HAP-1 (cell line): ENCODE data around the gene OPRM1.
A peak's percentile ranks its signal among the peaks of the same experiment; 100 is the strongest.

Experiments
- DNase-seq, 2 experiments: peaks; one replicate each; pipeline ENCODE4 v3.0.0-alpha.2; 2016 to 2020; ENCODE audit warnings: low spot score in 2 of 2
- H3K27me3 ChIP-seq: fragments of 250-450 bp; sonication (Bioruptor Pico); 2 replicates; pipeline ENCODE4 v1.5.1; 2020; ENCODE audit warnings: low read depth, mild to moderate bottlenecking, moderate library complexity
- H3K36me3 ChIP-seq: fragments of 250-450 bp; sonication (Bioruptor Pico); replicated peaks from 2 replicates; pipeline ENCODE4 v1.5.1; 2020; ENCODE audit warnings: mild to moderate bottlenecking
- H3K4me1 ChIP-seq: fragments of 250-450 bp; sonication (Bioruptor Pico); 2 replicates; pipeline ENCODE4 v1.5.1; 2020; ENCODE audit warnings: mild to moderate bottlenecking
- H3K4me3 ChIP-seq: fragments of 250-450 bp; sonication (Bioruptor Pico); 2 replicates; pipeline ENCODE4 v1.5.1; 2020; ENCODE audit warnings: mild to moderate bottlenecking, moderate library complexity
- H3K9me3 ChIP-seq: fragments of 250-450 bp; sonication (Bioruptor Pico); 2 replicates; pipeline ENCODE4 v1.5.1; 2020; ENCODE audit warnings: mild to moderate bottlenecking, moderate library complexity
- in situ Hi-C: fragments of 300-500 bp; cut with MboI; formaldehyde crosslinking; loops from 3 replicates; pipeline ENCODE4 v1.14.3; 2020; ENCODE audit warnings: low sequenced_read_pairs, inconsistent platforms, mixed read lengths

OPRM1 gene

GRCh38 chr6:154210678-154211077, 171.6 kb downstream of the OPRM1 start:
- no peak overlapping the region for H3K4me3 ChIP-seq
- DNase-seq = no peak
- H3K27me3 ChIP-seq = no peaks in the 10 kb centered on the region
- no peaks in the 10 kb centered on the region for H3K36me3 ChIP-seq
- in situ Hi-C loops = no loop called here
- H3K4me1 ChIP-seq = no peaks in the 10 kb centered on the region
- no peaks in the 10 kb centered on the region for H3K9me3 ChIP-seq

DNA sequence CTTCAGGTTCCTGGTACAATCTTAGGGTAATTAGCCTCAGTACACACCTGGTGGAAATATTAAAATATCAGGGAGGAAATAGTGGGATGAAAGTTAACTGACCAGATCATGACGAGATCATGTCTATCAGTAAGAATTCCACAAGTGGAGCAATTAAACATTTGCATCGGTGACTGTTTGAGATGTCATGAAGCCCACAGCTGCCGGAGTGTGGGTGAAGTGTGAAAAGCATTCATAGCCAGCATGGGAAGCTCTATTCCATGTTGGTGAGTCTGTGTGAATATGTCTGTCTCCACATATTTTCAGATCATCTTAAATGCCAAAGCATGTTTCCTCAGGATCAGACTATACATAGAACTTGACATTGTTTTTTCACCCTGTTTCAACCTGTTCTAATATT, 174.7 kb downstream of the OPRM1 start:
- Histone ChIP-seq H3K27me3 (no peaks in the 10 kb centered on the region), H3K36me3 (no peaks in the 10 kb centered on the region), H3K9me3 (no peaks in the 10 kb centered on the region), H3K4me1 (peaks cover 14% of the 10 kb centered on the region; the same call in 1 of the 2 replicates), H3K4me3 (no peak overlapping the region)
- DNase-seq = no peak
- in situ Hi-C loops = no loop called here

- Histone ChIP-seq H3K4me3 (no peak overlapping the region), H3K36me3 (no peaks in the 10 kb centered on the region), H3K9me3 (no peaks in the 10 kb centered on the region), H3K27me3 (no peaks in the 10 kb centered on the region), H3K4me1 (peaks cover 14% of the 10 kb centered on the region; the same call in 1 of the 2 replicates)
- in situ Hi-C loops = no loop called here
- no peak for DNase-seq
Observed at GRCh38 chr6:154218301-154218700, 179.3 kb downstream of the OPRM1 start.

DNA sequence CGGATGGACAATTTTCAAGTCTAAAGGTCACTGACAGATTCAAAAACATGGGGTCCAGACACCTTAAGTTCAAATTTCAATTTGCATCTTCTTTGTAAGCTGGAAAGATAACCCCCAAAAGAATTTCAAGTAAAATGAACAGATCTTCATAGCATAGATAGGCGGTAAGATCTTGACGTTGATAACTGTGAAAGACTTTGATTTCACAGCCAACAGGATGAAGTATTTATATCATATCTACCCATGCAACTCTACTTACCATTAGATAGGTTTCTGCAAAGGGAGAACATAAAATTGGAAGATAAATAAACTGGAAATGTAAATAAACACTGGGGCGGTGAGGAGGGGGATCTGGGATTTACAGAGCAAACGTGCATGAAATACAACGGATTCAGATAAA, 179.7 kb downstream of the OPRM1 start:
- Histone ChIP-seq H3K4me3 (no peak overlapping the region), H3K9me3 (no peaks in the 10 kb centered on the region), H3K27me3 (no peaks in the 10 kb centered on the region), H3K36me3 (no peaks in the 10 kb centered on the region), H3K4me1 (peaks cover 14% of the 10 kb centered on the region; the same call in 1 of the 2 replicates)
- in situ Hi-C loops = no loop called here
- DNase-seq = no peak

DNA sequence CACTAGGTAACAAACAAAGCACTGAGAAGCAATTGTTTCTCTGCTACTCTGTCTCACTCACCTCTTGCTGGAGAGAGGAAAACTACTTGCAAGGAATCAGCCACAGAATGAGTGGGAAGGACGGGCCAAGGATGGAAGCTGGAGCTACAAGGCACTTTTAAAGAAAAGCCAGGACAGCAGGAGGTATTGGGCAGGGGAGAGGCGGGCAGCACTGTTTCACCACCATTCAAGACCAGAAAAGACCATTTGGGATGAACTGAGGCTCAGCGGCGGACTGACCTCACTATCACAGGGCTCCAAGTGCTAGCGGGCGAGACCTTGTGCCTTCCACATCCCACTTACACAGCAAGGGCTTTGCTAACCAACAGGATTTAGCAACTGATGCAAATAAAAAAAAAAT, 180.2 kb downstream of the OPRM1 start:
- H3K9me3 ChIP-seq = no peaks in the 10 kb centered on the region
- no peak overlapping the region for H3K4me3 ChIP-seq
- peaks cover 14% of the 10 kb centered on the region; the same call in 1 of the 2 replicates for H3K4me1 ChIP-seq
- H3K27me3 ChIP-seq = no peaks in the 10 kb centered on the region
- H3K36me3 ChIP-seq = no peaks in the 10 kb centered on the region
- no peak for DNase-seq
- in situ Hi-C loops = no loop called here

DNA sequence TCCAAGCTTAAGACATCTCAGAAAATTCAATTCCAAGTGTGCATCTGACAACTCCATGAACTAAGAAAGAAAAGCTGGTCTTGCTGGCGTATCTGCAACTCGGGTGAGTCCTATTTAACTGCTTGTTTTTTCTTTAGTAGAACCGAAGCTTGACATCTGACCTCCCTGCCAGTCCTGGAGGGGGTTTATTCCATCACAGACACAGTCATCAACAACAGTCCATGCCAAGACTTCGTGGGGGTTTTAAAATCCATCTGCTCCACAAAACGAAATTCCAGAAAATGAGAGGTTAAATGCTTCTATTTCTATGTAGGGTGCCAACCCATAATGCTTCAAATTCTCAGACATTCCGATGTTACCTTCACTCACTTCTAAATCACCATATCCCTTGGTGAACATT, 183.7 kb downstream of the OPRM1 start:
- H3K36me3 ChIP-seq = no peaks in the 10 kb centered on the region
- in situ Hi-C loops = no loop called here

DNA sequence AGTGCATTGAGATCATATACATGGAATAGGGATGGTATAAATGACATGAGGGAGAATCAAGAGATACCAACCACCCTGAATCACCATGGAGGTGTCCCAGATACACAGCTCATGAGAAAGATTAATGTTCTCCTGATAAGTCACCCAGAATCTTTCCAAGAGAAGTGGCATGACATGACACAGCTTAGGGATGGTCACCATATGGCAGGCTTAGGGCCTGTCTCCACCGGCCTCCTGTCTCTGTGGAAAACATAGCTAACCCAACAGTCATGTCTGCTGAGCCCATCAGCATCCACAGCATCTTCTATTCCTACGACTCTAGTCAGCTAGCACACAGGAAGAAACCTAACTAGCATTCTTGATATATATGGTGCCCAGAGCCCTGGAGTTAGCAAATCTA, 184.3 kb downstream of the OPRM1 start:
- Histone ChIP-seq H3K4me1 (peaks cover 8% of the 10 kb centered on the region), H3K4me3 (no peak overlapping the region), H3K36me3 (no peaks in the 10 kb centered on the region), H3K27me3 (no peaks in the 10 kb centered on the region), H3K9me3 (no peaks in the 10 kb centered on the region)
- no peak for DNase-seq
- in situ Hi-C loops = no loop called here

More for the DNA sequence above, 183.7 kb downstream of the OPRM1 start:
- no peaks in the 10 kb centered on the region for H3K9me3 ChIP-seq
- no peaks in the 10 kb centered on the region for H3K27me3 ChIP-seq
- peaks cover 14% of the 10 kb centered on the region for H3K4me1 ChIP-seq
- no peak for DNase-seq
- no peak overlapping the region for H3K4me3 ChIP-seq

DNA sequence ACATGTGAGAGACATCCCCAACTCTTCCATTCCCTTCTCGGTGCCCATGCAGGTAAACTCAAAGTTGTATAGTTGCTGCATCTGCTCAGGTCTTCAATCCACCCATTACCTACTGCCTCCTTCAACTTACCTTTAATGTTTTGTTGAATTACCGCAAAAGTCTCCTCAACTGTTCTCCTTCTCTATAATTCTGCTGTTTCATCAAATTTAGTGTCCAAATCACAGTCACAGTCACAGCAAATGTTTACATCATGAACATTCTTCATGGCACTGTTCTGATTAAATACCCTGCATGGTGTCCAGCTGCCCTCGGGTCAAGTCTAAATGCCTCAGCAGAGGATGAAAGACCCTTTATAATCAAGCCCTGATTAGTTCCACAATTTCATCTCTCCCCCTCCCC, 187.4 kb downstream of the OPRM1 start:
- Histone ChIP-seq H3K27me3 (no peaks in the 10 kb centered on the region), H3K4me3 (no peak overlapping the region), H3K36me3 (no peaks in the 10 kb centered on the region), H3K9me3 (no peaks in the 10 kb centered on the region), H3K4me1 (peaks cover 9% of the 10 kb centered on the region; the same call in 1 of the 2 replicates)
- no peak for DNase-seq
- in situ Hi-C loops = no loop called here

- Histone ChIP-seq H3K4me1 (peaks cover 9% of the 10 kb centered on the region; the same call in 1 of the 2 replicates), H3K4me3 (no peak overlapping the region), H3K27me3 (no peaks in the 10 kb centered on the region), H3K36me3 (no peaks in the 10 kb centered on the region), H3K9me3 (no peaks in the 10 kb centered on the region)
- in situ Hi-C loops = no loop called here
- no peak for DNase-seq
Observed at GRCh38 chr6:154227862-154228520, 189.0 kb downstream of the OPRM1 start.

- DNase-seq = no peak
- H3K27me3 ChIP-seq = no peaks in the 10 kb centered on the region
- no peaks in the 10 kb centered on the region for H3K9me3 ChIP-seq
- in situ Hi-C loops = no loop called here
- H3K4me3 ChIP-seq = no peak overlapping the region
- no peaks in the 10 kb centered on the region for H3K36me3 ChIP-seq
- H3K4me1 ChIP-seq = peaks cover 9% of the 10 kb centered on the region; the same call in 1 of the 2 replicates
Observed at GRCh38 chr6:154228521-154228905, 189.5 kb downstream of the OPRM1 start.

DNA sequence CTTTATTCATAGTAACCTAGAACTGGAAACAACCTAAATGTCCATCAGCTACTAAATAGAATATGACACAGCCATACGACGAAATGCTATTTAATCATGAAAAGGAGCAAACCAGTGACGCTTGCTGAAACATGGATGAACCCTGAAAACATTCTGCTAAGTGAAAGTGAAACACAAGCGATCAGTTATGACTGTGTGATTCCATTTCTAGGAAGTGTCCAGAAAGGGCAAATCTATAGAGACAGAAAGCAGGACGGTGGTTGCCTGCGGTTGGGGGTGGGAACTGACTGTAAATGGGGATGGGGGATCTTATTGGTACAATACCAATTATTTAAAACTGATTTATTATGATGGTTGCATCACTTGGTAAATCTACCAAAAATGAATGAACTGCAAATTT, 190.7 kb downstream of the OPRM1 start:
- Histone ChIP-seq H3K36me3 (no peaks in the 10 kb centered on the region), H3K4me1 (peaks cover 6% of the 10 kb centered on the region; the same call in 1 of the 2 replicates), H3K27me3 (no peaks in the 10 kb centered on the region), H3K4me3 (no peak overlapping the region), H3K9me3 (no peaks in the 10 kb centered on the region)
- in situ Hi-C loops = no loop called here
- DNase-seq = no peak

GRCh38 chr6:154230393-154230792, 191.4 kb downstream of the OPRM1 start:
- Histone ChIP-seq H3K36me3 (no peaks in the 10 kb centered on the region), H3K4me3 (no peak overlapping the region), H3K4me1 (0 out of 2 replicates have a peak, but pooled peaks cover 2% of the 10 kb centered on the region), H3K27me3 (no peaks in the 10 kb centered on the region), H3K9me3 (no peaks in the 10 kb centered on the region)
- in situ Hi-C loops = no loop called here
- DNase-seq = no peak

DNA sequence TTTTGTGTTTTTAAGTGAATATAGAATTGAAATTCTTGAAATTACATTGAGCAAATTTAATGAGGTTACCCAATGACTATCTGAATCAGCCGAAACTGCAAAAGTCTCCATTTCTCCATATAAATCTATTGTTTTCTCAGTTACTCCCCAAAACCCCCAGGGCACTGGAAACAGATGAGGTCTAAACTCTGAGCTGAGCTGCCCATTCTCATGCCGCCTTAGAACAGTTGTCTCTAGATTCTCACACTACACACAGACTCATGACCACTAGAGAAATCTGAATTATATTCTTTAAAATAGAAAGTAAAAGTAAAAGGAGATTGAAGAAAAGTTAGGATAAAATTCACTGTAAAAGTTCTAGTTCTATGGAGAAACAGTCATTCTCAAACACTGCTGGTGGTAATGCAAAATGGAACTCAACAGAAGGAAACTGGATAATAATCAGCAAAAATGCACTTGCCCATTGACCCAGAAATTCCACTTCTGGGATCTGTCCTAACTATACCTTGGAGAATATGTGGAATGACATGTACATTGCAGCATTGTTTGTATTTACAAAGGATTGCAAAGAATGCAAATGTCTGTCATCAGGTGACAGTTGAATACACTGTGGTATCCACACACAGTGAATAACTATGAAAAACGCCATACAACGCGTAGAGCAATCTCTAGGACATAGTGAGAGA, 192.0 kb downstream of the OPRM1 start:
- no peaks in the 10 kb centered on the region for H3K9me3 ChIP-seq
- in situ Hi-C loops = no loop called here
- H3K4me3 ChIP-seq = no peak overlapping the region
- no peaks in the 10 kb centered on the region for H3K27me3 ChIP-seq
- peak in 1 of 2 experiments; percentile 17 for DNase-seq
- no peaks in the 10 kb centered on the region for H3K36me3 ChIP-seq
- H3K4me1 ChIP-seq = 0 out of 2 replicates have a peak, but pooled peaks cover 2% of the 10 kb centered on the region
